ENCODE measurements around the gene TBKBP1.

TBKBP1 gene

DNA sequence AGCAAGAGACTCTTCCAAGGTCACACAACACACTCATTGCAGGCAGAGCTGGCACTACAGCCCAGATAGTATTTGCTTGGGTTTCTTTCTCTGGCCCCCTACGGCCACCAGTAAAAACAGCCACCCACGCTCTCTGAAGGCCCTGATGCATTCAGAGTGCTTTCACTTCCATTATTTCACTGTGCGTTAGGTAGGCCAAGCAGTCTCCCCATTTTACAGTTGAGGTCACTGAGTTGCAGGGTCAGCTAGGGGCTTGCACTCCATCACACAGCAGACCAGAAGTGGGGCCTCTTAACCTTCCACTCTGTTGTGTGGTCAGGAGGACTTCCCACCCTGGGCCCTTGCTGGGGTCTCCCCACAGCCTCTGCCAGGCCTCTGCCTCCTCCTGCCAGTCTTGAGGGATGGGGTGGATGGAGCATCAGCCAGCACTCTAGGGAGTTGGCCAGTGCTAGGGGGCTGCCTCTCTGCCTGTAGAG lies 41.6 kb downstream of the TBKBP1 start:
- Histone ChIP-seq H3K9ac (ENCODE audit: low read length) (no peak overlapping the region), H3K36me3 (ENCODE audit: insufficient read depth, low read length) (no peaks in the 10 kb centered on the region), H3K4me1 (ENCODE audit: insufficient read depth, low read length, severe bottlenecking) (peaks cover 11% of the 10 kb centered on the region), H3K27ac (ENCODE audit: low read depth, low read length, poor library complexity, severe bottlenecking) (no peak overlapping the region), H3K4me2 (ENCODE audit: low read length) (no peak overlapping the region), H2AFZ (ENCODE audit: low read length) (no peak overlapping the region), H3K9me2 (ENCODE audit: low read depth, low read length) (no peaks in the 10 kb centered on the region), H3K9me3 (ENCODE audit: low read length) (no peaks in the 10 kb centered on the region), H4K20me1 (ENCODE audit: insufficient read depth, low read length) (no peaks in the 10 kb centered on the region), H3K4me3 (ENCODE audit: low read depth, low read length, poor library complexity, severe bottlenecking) (no peak overlapping the region), H3K27me3 (ENCODE audit: insufficient read depth, low read length) (no peaks in the 10 kb centered on the region; the same call in 1 of the 2 replicates), H3F3A (ENCODE audit: insufficient read depth, low read length) (no peaks in the 10 kb centered on the region), H3K79me2 (ENCODE audit: insufficient read depth, low read length) (no peaks in the 10 kb centered on the region)
- TF ChIP-seq, protein P1, sequence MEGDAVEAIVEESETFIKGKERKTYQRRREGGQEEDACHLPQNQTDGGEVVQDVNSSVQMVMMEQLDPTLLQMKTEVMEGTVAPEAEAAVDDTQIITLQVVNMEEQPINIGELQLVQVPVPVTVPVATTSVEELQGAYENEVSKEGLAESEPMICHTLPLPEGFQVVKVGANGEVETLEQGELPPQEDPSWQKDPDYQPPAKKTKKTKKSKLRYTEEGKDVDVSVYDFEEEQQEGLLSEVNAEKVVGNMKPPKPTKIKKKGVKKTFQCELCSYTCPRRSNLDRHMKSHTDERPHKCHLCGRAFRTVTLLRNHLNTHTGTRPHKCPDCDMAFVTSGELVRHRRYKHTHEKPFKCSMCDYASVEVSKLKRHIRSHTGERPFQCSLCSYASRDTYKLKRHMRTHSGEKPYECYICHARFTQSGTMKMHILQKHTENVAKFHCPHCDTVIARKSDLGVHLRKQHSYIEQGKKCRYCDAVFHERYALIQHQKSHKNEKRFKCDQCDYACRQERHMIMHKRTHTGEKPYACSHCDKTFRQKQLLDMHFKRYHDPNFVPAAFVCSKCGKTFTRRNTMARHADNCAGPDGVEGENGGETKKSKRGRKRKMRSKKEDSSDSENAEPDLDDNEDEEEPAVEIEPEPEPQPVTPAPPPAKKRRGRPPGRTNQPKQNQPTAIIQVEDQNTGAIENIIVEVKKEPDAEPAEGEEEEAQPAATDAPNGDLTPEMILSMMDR (IDR thresholded peaks at IDR 0.05; ENCODE audit: low read length) = no peak
- TF ChIP-seq EZH2 (IDR thresholded peaks at IDR 0.05; ENCODE audit: borderline replicate concordance, low read length) = no peak

DNA sequence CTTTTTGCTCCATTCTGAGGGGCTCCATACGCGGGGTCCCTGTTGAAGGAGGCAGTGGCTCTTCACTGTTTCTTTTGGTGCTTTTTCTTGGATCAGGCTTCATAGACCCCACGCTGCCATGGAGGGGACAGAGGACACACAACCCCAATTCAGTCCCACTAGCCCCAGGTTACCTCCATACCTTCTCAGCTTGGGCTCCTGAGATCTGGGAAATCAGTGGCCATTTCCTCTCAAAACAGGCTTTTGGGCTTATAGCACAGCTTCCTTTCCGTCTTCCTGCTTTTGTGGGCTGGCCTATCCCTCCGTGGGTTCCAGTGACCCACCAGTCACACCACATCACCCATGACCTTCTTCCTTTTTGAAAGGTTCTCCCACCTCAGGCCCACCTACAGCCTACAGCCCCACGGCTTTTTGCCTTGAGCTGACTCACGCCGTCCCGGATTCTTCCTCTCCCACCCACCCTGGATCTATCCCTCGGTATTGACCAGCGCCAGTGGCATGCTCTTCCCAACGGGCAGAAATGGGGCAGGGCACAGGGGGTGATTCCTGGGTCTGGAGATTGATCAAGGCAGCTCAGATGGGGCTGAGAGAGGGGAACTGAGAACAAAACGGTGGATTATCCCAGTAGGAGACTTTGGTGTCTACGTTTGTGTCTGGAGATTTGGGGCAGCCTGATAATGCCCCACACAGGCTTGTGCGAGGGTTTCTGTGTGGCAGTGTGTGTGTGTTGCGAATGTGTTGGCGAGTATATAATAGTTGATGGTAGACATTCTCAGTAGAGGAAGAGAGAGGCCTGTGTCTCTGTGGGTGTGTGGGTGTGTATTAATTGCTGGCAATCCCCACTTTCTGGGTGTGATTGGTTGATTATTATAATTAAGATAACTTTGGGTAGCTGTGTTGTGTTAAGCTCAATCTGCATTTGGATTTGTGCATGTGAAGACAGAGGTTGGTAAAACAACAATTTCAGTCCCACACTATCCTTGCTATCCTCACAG lies 42.8 kb downstream of the TBKBP1 start:
- H3K4me3 ChIP-seq (ENCODE audit: low read depth, low read length, poor library complexity, severe bottlenecking) = no peak overlapping the region
- H3K9me2 ChIP-seq (ENCODE audit: low read depth, low read length) = no peaks in the 10 kb centered on the region
- no peak overlapping the region for H2AFZ ChIP-seq (ENCODE audit: low read length)
- no peak overlapping the region for H3K4me2 ChIP-seq (ENCODE audit: low read length)
- TF ChIP-seq EZH2 (IDR thresholded peaks at IDR 0.05; ENCODE audit: borderline replicate concordance, low read length) = no peak
- TF ChIP-seq, protein P1 (IDR thresholded peaks at IDR 0.05; ENCODE audit: low read length) = no peak
- no peaks in the 10 kb centered on the region for H4K20me1 ChIP-seq (ENCODE audit: insufficient read depth, low read length)
- H3K9me3 ChIP-seq (ENCODE audit: low read length) = no peaks in the 10 kb centered on the region
- H3K9ac ChIP-seq (ENCODE audit: low read length) = no peak overlapping the region
- no peaks in the 10 kb centered on the region; the same call in 1 of the 2 replicates for H3K27me3 ChIP-seq (ENCODE audit: insufficient read depth, low read length)
- H3K79me2 ChIP-seq (ENCODE audit: insufficient read depth, low read length) = no peaks in the 10 kb centered on the region
- H3F3A ChIP-seq (ENCODE audit: insufficient read depth, low read length) = no peaks in the 10 kb centered on the region
- peaks cover 11% of the 10 kb centered on the region for H3K4me1 ChIP-seq (ENCODE audit: insufficient read depth, low read length, severe bottlenecking)
- no peaks in the 10 kb centered on the region for H3K36me3 ChIP-seq (ENCODE audit: insufficient read depth, low read length)
- no peak overlapping the region for H3K27ac ChIP-seq (ENCODE audit: low read depth, low read length, poor library complexity, severe bottlenecking)

DNA sequence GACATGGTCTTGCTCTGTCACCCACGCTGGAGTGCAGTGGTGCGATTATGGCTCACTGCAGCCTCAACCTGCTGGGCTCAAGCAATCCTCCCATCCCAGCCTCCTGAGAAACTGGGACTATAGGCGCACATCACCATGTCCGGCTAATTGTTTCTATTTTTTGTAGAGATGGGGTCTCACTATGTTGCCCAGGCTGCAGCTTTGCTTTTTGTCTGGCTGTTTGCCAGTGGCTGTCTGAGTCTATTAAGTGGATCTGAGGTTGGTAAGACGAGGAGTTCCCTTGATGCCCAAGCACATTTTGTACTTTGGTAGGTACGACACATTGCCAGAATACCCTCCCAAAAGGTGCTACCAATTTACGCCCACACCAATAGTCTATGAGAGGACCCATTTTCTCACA lies 44.2 kb downstream of the TBKBP1 start:
- no peak overlapping the region for H3K4me2 ChIP-seq (ENCODE audit: low read length)
- H3K79me2 ChIP-seq (ENCODE audit: insufficient read depth, low read length) = no peaks in the 10 kb centered on the region
- no peak overlapping the region for H3K4me3 ChIP-seq (ENCODE audit: low read depth, low read length, poor library complexity, severe bottlenecking)
- H2AFZ ChIP-seq (ENCODE audit: low read length) = no peak overlapping the region
- TF ChIP-seq, protein P1 (IDR thresholded peaks at IDR 0.05; ENCODE audit: low read length) = no peak
- TF ChIP-seq EZH2 (IDR thresholded peaks at IDR 0.05; ENCODE audit: borderline replicate concordance, low read length) = no peak
- no peak overlapping the region for H3K27ac ChIP-seq (ENCODE audit: low read depth, low read length, poor library complexity, severe bottlenecking)
- H3K9me2 ChIP-seq (ENCODE audit: low read depth, low read length) = no peaks in the 10 kb centered on the region
- H3F3A ChIP-seq (ENCODE audit: insufficient read depth, low read length) = no peaks in the 10 kb centered on the region
- H3K9me3 ChIP-seq (ENCODE audit: low read length) = no peaks in the 10 kb centered on the region
- H3K36me3 ChIP-seq (ENCODE audit: insufficient read depth, low read length) = no peaks in the 10 kb centered on the region
- H3K4me1 ChIP-seq (ENCODE audit: insufficient read depth, low read length, severe bottlenecking) = peaks cover 7% of the 10 kb centered on the region
- no peaks in the 10 kb centered on the region for H4K20me1 ChIP-seq (ENCODE audit: insufficient read depth, low read length)
- H3K27me3 ChIP-seq (ENCODE audit: insufficient read depth, low read length) = peaks cover 3% of the 10 kb centered on the region; the same call in 1 of the 2 replicates
- H3K9ac ChIP-seq (ENCODE audit: low read length) = no peak overlapping the region

All from OCI-LY1 (cell line).